Suprapubic skin (tissue), 4 donors: ENCODE measurements around the gene ALPI. TPM values are rescaled to one million over a fixed set of nuclear protein-coding genes. Genes with fewer than 3 reads are reported as not detected.

ENCODE experiments used
- DNase-seq, 2 donors: peaks; one replicate each; pipeline ENCODE4 v3.0.0-alpha.2; 2019; ENCODE audit warnings: low spot score in 2 of 2
- H3K27ac ChIP-seq: fragments of 200-600 bp; sonication (generic); one replicate; pipeline ENCODE4 v1.5.1; 2019
- H3K27me3 ChIP-seq: fragments of 200-600 bp; sonication (generic); one replicate; pipeline ENCODE4 v1.5.1; 2019
- H3K36me3 ChIP-seq: fragments of 200-600 bp; sonication (generic); one replicate; pipeline ENCODE4 v1.5.1; 2019
- H3K4me1 ChIP-seq: fragments of 200-600 bp; sonication (generic); one replicate; pipeline ENCODE4 v1.5.1; 2019
- H3K4me3 ChIP-seq: fragments of 200-600 bp; sonication (generic); one replicate; pipeline ENCODE4 v1.5.1; 2019; ENCODE audit warnings: mild to moderate bottlenecking
- H3K9me3 ChIP-seq: fragments of 200-600 bp; sonication (generic); one replicate; pipeline ENCODE4 v1.5.1; 2019
- CTCF ChIP-seq, 2 donors: fragments of 200-600 bp in 1 of 2; fragments of 450-650 bp in 1 of 2; sonication (generic) in 1 of 2; IDR thresholded peaks; one replicate each; pipeline ENCODE4 v1.5.1; 2016 to 2019; ENCODE audit warnings: antibody characterized with exemption in 2 of 2, mild to moderate bottlenecking in 1 of 2, moderate library complexity in 1 of 2
- EP300 ChIP-seq: sonication (generic); formaldehyde crosslinking; IDR thresholded peaks from one replicate; pipeline ENCODE4 v1.6.1; 2017; ENCODE audit warnings: antibody characterized with exemption
- POLR2A ChIP-seq, 2 donors: fragments of 450-650 bp; IDR thresholded peaks; one replicate each; pipeline ENCODE4 v1.6.1; 2017; ENCODE audit warnings: antibody characterized with exemption in 2 of 2, mild to moderate bottlenecking in 2 of 2, moderate library complexity in 2 of 2
- POLR2AphosphoS5 ChIP-seq, 3 donors: sonication (generic); formaldehyde crosslinking; IDR thresholded peaks; one replicate each; pipeline ENCODE4 v1.6.1; 2017; ENCODE audit warnings: antibody characterized with exemption in 3 of 3
- WGBS: methylation state at CpG from one replicate; pipeline ENCODE4 v1.1.5; 2018; 5-methylcytosine and 5-hydroxymethylcytosine counted together
- total RNA-seq, 4 donors: library from RNA; depleted of rRNA; stranded (reverse); fragments of >200 nt; gene quantifications; one replicate each; pipeline ENCODE4 v1.1.0, GENCODE V29; 2016

ALPI gene
- total RNA-seq, 4 donors from 2014 or later, result not detected

GRCh38 chr2:232483311-232483922, 27.5 kb downstream of the ALPI start:
- DNase-seq, result peak in 1 of 2 donors; percentile 39
- Histone ChIP-seq H3K4me1 (peaks cover 24% of the 10 kb centered on the region), H3K9me3 (no peaks in the 10 kb centered on the region), H3K27ac (no peak overlapping the region), H3K27me3 (peaks cover 93% of the 10 kb centered on the region), H3K4me3 (no peak overlapping the region), H3K36me3 (no peaks in the 10 kb centered on the region)
- 92% methylated on average over 6 of the region's 10 CpGs for WGBS
- TF ChIP-seq POLR2AphosphoS5 (IDR thresholded peaks at IDR 0.05) (no peak), CTCF (IDR thresholded peaks at IDR 0.05) (no peak), POLR2A (IDR thresholded peaks at IDR 0.05) (no peak), EP300 (no peak)

GRCh38 chr2:232483923-232484627, 28.1 kb downstream of the ALPI start:
- no peak for TF ChIP-seq CTCF (IDR thresholded peaks at IDR 0.05)
- TF ChIP-seq EP300, result no peak
- TF ChIP-seq POLR2A (IDR thresholded peaks at IDR 0.05), result no peak
- TF ChIP-seq POLR2AphosphoS5 (IDR thresholded peaks at IDR 0.05), result no peak
- Histone ChIP-seq H3K4me1 (peaks cover 24% of the 10 kb centered on the region), H3K27ac (no peak overlapping the region), H3K36me3 (no peaks in the 10 kb centered on the region), H3K4me3 (no peak overlapping the region), H3K9me3 (no peaks in the 10 kb centered on the region), H3K27me3 (peaks cover 96% of the 10 kb centered on the region)
- DNase-seq, result peak in 1 of 2 donors; percentile 47
- 90% methylated on average over 5 of the region's 19 CpGs for WGBS

DNA sequence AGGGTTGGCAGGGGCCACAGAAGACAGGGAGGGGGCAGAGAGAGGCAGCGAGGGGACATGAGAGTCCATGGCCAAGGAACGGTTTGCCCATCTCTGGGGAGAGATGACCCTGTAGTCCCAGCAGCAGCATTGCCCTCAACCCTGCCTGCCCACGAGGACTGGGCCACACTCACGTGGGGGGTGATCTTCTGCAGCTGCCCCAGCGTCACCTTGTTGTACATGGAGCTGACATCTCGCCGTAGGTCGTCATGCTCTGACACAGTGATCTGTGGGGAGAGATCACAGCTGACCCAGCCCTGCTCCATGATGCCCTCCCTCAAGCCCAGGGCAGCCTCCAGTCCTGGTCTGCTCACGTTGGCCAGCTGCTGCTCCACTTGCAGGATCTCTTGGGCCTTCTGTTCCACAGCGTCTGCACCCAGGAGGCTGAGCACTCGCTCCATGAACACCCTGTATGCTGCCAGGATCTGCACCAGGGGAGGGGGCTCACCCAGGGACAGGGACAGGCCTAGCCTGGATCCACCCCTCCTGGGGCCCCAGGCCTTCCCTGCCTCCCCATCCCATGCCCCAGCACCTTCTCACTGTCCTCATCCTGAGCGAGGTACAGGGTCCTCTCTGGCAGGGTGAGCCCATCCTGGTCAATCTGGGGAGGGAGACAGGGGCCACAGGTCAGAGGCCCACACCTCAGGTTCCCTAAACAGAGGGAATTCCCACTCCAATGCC, 28.8 kb downstream of the ALPI start:
- Histone ChIP-seq H3K4me3 (no peak overlapping the region), H3K27ac (no peak overlapping the region), H3K9me3 (no peaks in the 10 kb centered on the region), H3K4me1 (peaks cover 24% of the 10 kb centered on the region), H3K27me3 (peaks cover 96% of the 10 kb centered on the region), H3K36me3 (no peaks in the 10 kb centered on the region)
- peak in 1 of 2 donors; percentile 46 for DNase-seq
- WGBS, result 85% methylated on average over 12 of the region's 12 CpGs
- TF ChIP-seq EP300 (no peak), POLR2A (IDR thresholded peaks at IDR 0.05) (no peak), POLR2AphosphoS5 (IDR thresholded peaks at IDR 0.05) (no peak), CTCF (IDR thresholded peaks at IDR 0.05) (no peak)

GRCh38 chr2:232485348-232485756, 29.4 kb downstream of the ALPI start:
- H3K36me3 ChIP-seq, result no peaks in the 10 kb centered on the region
- DNase-seq, result peak in 1 of 2 donors; percentile 27
- no peak for TF ChIP-seq CTCF (IDR thresholded peaks at IDR 0.05)
- TF ChIP-seq POLR2AphosphoS5 (IDR thresholded peaks at IDR 0.05), result no peak
- TF ChIP-seq POLR2A (IDR thresholded peaks at IDR 0.05), result no peak
- TF ChIP-seq EP300, result no peak
- peak overlapping the region; percentile 17 for H3K4me3 ChIP-seq
- peaks cover 96% of the 10 kb centered on the region for H3K27me3 ChIP-seq
- WGBS, result 11% methylated on average over 10 of the region's 22 CpGs
- H3K4me1 ChIP-seq, result peaks cover 24% of the 10 kb centered on the region
- no peak overlapping the region for H3K27ac ChIP-seq
- no peaks in the 10 kb centered on the region for H3K9me3 ChIP-seq
